Left lung (tissue), 10 donors: ENCODE measurements around the gene CDHR1. TPM values are rescaled to one million over a fixed set of nuclear protein-coding genes. Genes with fewer than 3 reads are reported as not detected.

ENCODE experiments used
- ATAC-seq: fragments of 200-7000 bp; cut with Tn5 transposase; one replicate; pipeline ENCODE4 v1.9.1; 2020; ENCODE audit warnings: moderate library complexity
- DNase-seq, 4 donors: peaks; one replicate each; pipeline ENCODE4 v3.0.0-alpha.2; 2013 to 2020
- H3K27ac ChIP-seq, 2 donors: fragments of 200-600 bp; sonication (generic) in 1 of 2; one replicate each; pipeline versions ENCODE4 v1.5.0 to v1.8.0; 2020 to 2021
- H3K27me3 ChIP-seq, 2 donors: fragments of 200-600 bp; sonication (generic) in 1 of 2; one replicate each; pipeline versions ENCODE4 v1.5.0 to v1.8.0; 2020 to 2021
- H3K36me3 ChIP-seq, 2 donors: fragments of 200-600 bp; sonication (generic) in 1 of 2; one replicate each; pipeline versions ENCODE4 v1.5.0 to v1.8.0; 2020 to 2021
- H3K4me1 ChIP-seq, 2 donors: fragments of 200-600 bp; one replicate each; pipeline ENCODE4 v1.8.0; 2021
- H3K4me3 ChIP-seq, 2 donors: fragments of 200-600 bp; sonication (generic) in 1 of 2; one replicate each; pipeline versions ENCODE4 v1.5.0 to v1.8.0; 2020 to 2021; ENCODE audit warnings: mild to moderate bottlenecking in 1 of 2
- H3K9me3 ChIP-seq, 2 donors: fragments of 200-600 bp; sonication (generic) in 1 of 2; one replicate each; pipeline versions ENCODE4 v1.5.0 to v1.8.0; 2020 to 2021
- CTCF ChIP-seq, 2 donors: fragments of 200-600 bp; sonication (generic) in 1 of 2; IDR thresholded peaks; one replicate each; pipeline versions ENCODE4 v1.5.0 to v1.8.0; 2021; ENCODE audit warnings: antibody characterized with exemption in 2 of 2
- intact Hi-C, 2 donors: fragments of 100-400 bp; cut with DNase I; formaldehyde crosslinking; loops; one replicate each; pipeline versions ENCODE4 v1.11.2 to v1.14.2; 2022
- polyA plus RNA-seq, 6 donors: library from polyadenylated mRNA; unstranded; fragments of 120-200 nt; gene quantifications; one replicate each; pipeline ENCODE4 v1.2.1, GENCODE V29; 2013; ENCODE audit not compliant: insufficient read length in 6 of 6
- total RNA-seq, 2 donors: library from RNA; stranded (reverse); fragmentation: NEBNext Ultra II Directional; extraction: Animal tissue kit (Norgen Biotek cat#: 25700); gene quantifications; one replicate each; pipeline ENCODE4 v1.2.1, GENCODE V29; 2021
- donor health status: DM: no; HTN: yes; CAD: no.
- donor health status: DM: no; HTN: no; CAD: no.

Gene CDHR1
- total and polyA plus RNA-seq, 8 donors: 0.10 to 0.94 (median 0.31) TPM

GRCh38 chr10:84213076-84213475, 18.7 kb downstream of the CDHR1 start:
- H3K9me3 ChIP-seq: no peaks in the 10 kb centered on the region
- intact Hi-C loops: no loop called here
- H3K4me3 ChIP-seq: no peak overlapping the region
- no peak for TF ChIP-seq CTCF (IDR thresholded peaks at IDR 0.05)
- no peak overlapping the region for H3K27ac ChIP-seq
- H3K4me1 ChIP-seq: no peaks in the 10 kb centered on the region
- no peaks in the 10 kb centered on the region for H3K36me3 ChIP-seq
- DNase-seq: no peak
- ATAC-seq: no peak
- H3K27me3 ChIP-seq: peaks cover 0 to 11% of the 10 kb centered on the region in 2 donors

- Histone ChIP-seq H3K4me3 (no peak overlapping the region), H3K4me1 (no peaks in the 10 kb centered on the region), H3K9me3 (no peaks in the 10 kb centered on the region), H3K36me3 (no peaks in the 10 kb centered on the region), H3K27ac (no peak overlapping the region), H3K27me3 (peaks cover 0 to 4% of the 10 kb centered on the region in 2 donors)
- DNase-seq (no peak), ATAC-seq (no peak)
- intact Hi-C loops: no loop called here
- TF ChIP-seq CTCF (IDR thresholded peaks at IDR 0.05): no peak
Observed at GRCh38 chr10:84214046-84214572, 19.8 kb downstream of the CDHR1 start.

- no peak for DNase-seq
- Histone ChIP-seq H3K27ac (no peak overlapping the region), H3K9me3 (no peaks in the 10 kb centered on the region), H3K4me1 (no peaks in the 10 kb centered on the region), H3K27me3 (peaks cover 0 to 4% of the 10 kb centered on the region in 2 donors), H3K4me3 (no peak overlapping the region), H3K36me3 (no peaks in the 10 kb centered on the region)
- ATAC-seq: peak; percentile 76
- peak in 1 of 2 donors; percentile 45 for TF ChIP-seq CTCF (IDR thresholded peaks at IDR 0.05)
- intact Hi-C loops: no loop called here
Observed at GRCh38 chr10:84214612-84215235, 20.4 kb downstream of the CDHR1 start.

- H3K4me3 ChIP-seq: no peak overlapping the region
- no peaks in the 10 kb centered on the region for H3K9me3 ChIP-seq
- no peaks in the 10 kb centered on the region for H3K4me1 ChIP-seq
- peaks cover 0 to 6% of the 10 kb centered on the region in 2 donors for H3K27me3 ChIP-seq
- intact Hi-C loops: no loop called here
- H3K36me3 ChIP-seq: no peaks in the 10 kb centered on the region
- no peak overlapping the region for H3K27ac ChIP-seq
- ATAC-seq (no peak), DNase-seq (no peak)
- no peak for TF ChIP-seq CTCF (IDR thresholded peaks at IDR 0.05)
Observed at GRCh38 chr10:84216834-84217233, 22.5 kb downstream of the CDHR1 start.

- H3K27ac ChIP-seq: no peak overlapping the region
- peaks cover 0 to 13% of the 10 kb centered on the region in 2 donors for H3K27me3 ChIP-seq
- no peaks in the 10 kb centered on the region for H3K4me1 ChIP-seq
- H3K9me3 ChIP-seq: no peaks in the 10 kb centered on the region
- no peak for ATAC-seq
- DNase-seq: no peak
- intact Hi-C loops: no loop called here
- no peak overlapping the region for H3K4me3 ChIP-seq
- TF ChIP-seq CTCF (IDR thresholded peaks at IDR 0.05): no peak
- H3K36me3 ChIP-seq: no peaks in the 10 kb centered on the region
Observed at GRCh38 chr10:84217746-84218145, 23.4 kb downstream of the CDHR1 start.
